HG02759 (cell line): Measurements from ENCODE around the gene NAE1.

Experiments used
- ATAC-seq: cut with Tn5 transposase; IDR thresholded peaks from one replicate; pipeline ENCODE4 v1.9.1; 2021; ENCODE audit warnings: mild to moderate bottlenecking, moderate library complexity; ENCODE audit not compliant: unreplicated experiment

Gene NAE1

DNA sequence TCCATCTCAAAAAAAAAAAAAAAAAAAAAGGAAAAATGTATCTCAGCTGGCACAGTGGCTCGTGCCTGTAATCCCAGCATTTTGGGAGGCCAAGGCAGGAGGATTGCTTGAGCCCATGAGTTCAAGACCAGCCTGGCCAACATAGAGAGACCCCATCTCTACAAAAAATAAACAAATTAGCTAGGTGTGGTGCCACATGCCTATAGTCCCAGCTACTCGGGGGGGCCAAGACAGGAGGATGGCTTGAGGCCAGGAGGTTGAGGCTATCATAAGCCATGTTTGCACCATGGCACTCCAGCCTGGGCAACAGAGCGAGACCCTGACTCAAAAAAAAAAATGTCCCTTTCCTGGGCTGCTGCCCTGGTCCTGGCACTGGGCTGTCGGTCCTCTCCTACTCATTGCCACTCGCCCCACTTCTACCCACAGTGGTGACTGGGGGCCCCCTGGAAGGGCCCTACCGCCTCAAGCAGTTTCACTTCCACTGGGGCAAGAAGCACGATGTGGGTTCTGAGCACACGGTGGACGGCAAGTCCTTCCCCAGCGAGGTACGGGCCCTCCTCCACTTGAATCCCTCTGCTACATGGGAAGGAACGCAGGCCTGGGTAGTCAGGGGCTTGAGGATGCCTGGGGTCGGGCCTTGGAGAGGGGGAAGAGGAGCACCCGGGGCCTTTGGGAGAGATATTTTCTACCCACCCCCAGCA lies 19.5 kb upstream of the NAE1 start:
- ATAC-seq, result no peak

DNA sequence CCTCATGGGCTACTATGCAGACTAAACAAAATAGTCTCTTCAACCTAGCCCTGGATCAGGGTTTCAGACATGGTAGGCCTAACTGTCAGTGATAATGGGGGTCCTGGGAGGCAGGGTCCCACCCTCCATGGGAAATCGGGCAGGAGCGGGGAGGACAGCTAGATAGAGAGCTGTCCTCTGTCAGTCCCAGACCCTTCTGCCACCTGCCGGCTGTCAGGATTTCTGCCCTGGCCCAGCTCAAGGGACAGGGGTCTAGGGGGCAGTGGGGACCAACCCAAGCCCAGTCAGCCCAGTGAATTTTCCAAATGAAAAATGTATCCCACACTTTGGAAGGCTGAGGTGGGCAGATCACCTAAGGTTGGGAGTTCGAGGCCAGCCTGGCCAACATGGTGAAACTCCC lies 18.8 kb upstream of the NAE1 start:
- ATAC-seq, result no peak

DNA sequence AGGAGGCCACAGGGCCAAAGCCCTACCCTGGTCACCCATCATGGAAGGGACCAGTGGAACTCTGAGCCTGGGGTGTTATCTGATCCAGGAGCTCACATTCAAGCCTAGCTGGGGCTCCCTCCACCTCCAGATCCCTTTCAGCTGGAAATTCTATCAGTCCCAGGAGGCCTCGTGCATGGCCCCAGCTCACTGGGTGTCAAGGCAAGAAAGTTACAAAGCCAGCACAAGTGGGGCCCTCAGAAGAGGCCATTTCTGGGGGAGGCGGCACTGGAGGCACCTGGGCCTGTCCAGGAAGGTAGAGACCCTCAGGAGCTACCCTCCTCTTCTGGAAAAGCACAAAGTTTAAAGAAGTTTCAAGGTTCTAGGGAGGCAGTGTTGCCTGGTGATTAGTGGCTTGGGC lies 18.2 kb upstream of the NAE1 start:
- no peak for ATAC-seq

DNA sequence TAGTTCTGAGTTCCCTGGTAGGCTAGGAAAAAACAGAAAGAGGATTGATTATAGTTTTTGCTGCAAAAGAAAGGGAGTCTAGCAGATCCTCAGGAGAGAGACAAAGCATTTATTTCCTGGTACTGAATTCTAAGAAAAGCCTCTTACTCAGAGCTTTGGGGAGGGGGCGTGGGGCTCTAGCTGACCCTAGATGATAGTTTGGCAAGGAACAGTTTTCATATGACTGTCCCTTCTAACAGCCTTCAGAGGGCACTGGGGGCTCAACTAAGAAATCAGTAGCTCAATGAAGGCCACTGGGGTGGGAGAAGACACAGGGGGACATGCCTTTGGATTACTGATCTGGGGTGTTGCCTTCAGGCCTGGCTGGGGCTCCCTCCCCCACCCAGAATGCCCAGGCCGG lies 17.4 kb upstream of the NAE1 start:
- no peak for ATAC-seq

DNA sequence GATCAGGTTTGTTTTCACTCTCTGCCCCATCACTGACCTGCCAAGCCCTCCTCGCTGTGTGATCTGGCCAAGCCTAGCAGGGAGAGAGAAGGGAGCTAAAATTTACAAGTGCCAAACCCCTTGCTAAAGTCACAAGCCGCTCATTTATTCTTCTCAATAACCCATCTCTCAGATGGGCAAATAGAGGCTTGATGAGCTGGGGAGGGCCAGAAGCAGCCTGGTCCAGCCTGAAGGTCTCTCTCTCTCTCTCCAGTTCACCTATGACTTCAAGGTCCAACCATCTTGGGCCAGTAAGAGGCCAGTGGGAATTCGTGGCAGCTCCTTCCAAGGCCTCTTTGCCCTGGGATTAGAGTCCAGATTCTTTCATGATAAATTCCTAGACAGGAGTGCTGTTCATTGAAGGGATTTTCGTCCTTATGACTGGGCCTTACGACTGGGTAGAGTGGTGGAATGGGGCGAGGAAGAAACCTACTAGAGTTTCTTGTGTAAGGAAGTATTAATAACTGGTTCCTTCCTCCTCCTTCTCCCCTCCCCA lies 16.8 kb upstream of the NAE1 start:
- ATAC-seq, result no peak

DNA sequence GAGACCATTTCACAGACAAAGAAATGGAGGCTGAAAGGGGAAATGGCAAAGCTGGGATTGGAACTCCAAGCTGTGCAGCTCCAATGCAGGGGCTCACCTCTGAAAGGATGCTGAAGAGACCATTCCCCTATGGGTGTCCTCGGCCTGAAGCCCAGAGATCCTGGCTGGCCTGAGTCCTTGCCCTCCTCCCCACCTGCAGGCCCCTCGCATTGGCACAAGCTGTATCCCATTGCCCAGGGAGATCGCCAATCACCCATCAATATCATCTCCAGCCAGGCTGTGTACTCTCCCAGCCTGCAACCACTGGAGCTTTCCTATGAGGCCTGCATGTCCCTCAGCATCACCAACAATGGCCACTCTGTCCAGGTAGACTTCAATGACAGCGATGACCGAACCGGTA lies 16.1 kb upstream of the NAE1 start:
- no peak for ATAC-seq

DNA sequence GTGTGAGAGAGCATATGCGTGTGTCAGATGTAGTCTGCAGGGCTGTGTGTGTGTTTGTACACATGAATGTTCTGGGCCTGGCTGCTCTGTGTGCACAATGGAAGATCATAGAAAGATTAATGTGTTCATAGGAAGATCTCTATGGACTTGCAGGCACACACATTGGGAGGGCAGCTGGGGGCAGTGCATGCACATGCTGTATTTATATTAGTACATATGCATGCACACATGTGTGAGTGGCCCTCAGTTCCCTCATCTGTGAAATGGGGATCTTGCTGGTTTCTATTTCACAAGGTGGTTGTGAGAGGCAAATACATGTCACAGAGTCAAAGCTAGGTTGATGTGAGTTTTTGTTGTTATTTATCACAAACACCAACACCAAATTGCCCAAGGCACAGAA lies 15.5 kb upstream of the NAE1 start:
- ATAC-seq, result no peak

DNA sequence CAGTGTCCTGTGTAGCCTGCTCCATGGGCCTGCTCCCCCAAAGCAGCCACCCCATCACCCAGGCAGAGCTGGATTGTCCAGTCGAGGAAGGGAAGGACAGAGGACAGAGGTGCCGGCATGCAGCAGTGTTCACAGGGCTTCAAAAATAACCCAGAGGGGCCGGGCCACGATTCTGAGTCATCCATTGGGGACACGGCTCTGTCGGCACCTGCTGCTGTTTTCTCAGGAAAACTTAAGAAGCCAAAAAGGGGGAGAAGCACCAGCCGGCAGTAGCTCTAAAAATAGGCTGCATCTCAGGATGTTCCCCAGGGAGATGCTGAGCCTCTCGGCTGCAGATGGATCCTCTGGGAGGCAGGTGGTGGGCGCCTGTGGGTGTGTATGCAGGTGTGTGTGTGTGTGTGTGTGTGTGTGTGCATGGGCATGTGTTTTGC lies 15.0 kb upstream of the NAE1 start:
- no peak for ATAC-seq

DNA sequence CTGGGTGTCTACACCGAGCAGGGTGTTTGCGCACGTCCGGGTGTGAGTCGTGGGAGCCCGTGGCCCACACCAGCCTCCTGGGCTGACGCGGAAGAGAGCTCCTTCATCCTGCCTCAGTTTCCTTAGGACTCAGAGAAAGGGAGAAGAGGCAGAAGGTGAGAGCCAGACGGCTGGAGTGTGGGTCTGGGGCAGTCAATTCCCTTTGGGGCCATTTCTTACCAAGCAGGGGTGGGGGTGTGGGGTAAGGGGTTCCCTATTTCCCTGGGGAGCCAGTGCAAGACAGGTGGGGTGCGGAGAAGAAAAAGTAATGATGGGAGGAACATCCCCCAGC lies 14.3 kb upstream of the NAE1 start:
- no peak for ATAC-seq

DNA sequence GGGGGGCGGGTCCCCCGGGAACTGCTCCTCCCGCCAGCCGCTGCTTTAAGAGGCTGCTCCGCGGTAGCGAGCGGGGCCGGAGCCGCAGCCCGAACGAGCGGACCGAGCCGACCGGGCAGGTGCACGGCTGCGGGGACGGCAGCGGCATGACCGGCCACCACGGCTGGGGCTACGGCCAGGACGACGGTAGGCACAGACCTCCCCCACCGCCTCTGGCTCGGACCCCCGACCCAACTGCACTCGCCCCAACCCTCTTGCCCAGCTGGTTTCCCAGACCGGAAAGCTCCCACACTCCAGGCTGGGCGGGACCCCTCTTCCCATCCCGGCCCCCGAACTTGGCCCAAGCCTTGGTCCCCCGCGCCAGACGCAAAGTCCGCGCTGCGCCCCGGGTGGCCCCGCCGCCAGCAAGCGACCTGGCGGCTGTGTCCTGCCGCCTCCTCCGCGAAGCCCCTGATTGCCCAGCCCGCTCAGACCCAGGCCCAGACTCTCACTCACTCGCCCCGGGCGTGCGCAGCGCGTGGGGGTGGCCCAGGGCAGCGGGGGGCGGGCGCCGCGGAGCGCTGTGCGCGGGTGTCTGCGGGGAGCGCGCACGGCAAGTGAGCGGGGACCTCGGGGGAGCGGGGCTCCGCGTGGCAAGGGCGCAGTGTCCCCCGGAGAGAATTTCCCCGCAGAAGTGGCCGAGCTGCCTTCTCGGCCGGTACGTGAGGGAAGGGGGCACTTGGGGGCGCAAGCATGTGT lies 13.7 kb upstream of the NAE1 start, which contains the start of gene CA7:
CA7 (plus strand) TSS at position 73 of the 738 bp plus-strand sequence; CDS start at position 147, 74 bp downstream.
- ATAC-seq, result no peak

DNA sequence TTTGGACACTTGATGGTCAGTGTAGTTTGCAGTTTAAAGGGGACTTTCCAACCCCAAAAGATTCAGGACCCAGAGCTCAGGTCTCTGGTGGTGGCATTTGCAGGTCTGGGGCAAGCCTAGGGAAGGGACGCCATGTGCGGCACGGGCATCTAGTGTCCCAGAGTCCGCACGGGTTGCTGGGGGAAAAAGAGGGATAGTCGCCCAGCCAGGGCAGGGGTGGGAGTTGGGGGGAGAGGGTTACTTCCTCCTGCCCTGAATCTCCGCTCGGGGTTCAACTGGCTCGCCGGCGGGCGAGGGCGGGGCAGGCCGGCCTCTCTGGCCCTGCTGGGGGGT lies 13.2 kb upstream of the NAE1 start:
- no peak for ATAC-seq

DNA sequence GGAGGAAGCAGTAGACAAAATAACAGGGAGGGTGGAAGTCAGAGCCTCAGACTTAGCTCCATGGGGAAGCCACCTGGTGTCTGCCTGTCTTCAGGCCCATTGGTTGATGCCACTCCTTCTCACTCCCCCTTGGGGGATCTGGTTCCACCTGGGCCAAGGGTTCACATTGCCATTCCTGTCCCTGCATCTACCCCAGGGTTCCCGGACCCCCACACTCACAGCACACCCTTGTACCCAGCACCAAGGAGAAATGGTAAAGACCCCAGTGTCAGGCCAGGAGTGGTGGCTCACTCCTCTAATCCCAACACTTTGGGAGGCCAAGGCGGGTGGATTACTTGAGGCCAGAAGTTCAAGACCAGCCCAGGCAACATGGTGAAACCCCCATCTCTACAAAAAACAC lies 12.4 kb upstream of the NAE1 start:
- ATAC-seq, result no peak

DNA sequence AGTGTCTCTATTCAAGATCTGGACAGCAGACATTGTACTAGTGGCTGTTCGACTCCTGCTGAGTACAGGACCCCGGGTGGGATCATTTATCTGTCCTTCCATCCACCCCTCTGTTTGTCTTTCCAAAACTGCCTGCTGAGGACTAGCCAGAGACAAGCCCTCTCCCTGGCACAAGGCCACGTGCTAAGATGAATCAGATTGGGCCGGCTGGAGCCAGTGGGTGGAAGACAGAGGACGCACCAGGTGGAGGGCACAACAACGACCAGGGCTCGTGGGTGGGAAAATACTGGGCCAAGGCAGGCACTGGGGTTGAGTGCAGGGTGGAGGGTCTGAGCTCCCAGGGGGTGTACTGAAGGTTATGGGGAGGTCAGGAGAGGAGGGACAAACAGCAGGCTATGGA lies 12.0 kb upstream of the NAE1 start:
- no peak for ATAC-seq

DNA sequence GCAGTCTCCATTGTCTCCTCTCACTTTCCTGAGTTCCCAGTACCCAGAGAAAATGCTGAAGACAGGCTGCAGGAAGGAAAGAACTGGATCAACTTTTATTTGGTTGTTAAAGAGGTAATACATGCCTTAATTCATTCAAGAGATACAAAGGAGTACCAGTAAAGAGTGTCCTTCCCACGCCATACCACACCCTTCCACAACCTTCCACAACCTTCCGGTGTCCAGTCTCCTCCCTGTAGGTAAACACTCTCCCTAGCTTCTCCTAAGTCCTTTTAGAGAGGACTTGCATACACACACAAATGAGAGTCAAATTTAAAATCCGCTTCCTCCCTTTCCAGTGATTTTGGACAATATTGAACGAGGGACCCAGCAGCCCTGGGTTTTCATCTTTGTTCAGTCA lies 10.6 kb upstream of the NAE1 start:
- no peak for ATAC-seq

DNA sequence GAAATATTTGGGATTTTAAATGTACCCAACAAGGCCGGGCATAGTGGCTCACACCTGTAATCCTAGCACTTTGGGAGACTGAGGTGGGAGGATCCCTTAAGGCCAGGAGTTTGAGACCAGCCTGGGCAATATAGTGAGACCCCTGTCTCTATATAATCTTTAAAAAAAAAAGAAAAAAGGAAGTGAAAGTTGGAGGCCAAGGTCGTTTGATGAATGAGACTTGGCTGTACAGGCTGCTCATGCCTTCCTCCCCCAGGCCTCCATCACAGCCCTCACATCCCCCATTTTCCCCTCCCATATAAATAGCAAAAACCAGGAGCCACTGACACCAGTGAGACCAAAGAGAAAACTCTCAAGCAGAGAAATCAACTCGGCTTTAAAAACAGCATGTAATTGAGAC lies 10.1 kb upstream of the NAE1 start:
- ATAC-seq, result no peak

DNA sequence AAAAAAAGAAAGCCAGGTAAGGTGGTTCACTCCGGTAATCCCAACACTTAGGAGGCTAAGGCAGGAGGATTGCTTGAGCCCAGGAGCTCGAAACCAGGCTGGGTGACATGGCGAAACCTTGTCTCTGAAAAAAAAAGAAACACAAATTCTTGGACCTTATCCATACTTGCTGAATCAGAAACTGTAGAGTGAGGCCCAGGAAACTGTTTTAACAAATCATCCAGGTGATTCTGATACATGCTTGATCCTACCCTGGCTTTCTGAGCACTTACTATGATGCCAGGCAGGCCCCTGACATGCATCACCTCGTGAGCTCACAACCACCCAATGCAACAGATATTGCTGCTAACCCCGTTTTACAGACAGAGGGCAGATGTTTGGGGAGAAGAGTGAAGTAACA lies 4.0 kb upstream of the NAE1 start:
- ATAC-seq, result no peak

DNA sequence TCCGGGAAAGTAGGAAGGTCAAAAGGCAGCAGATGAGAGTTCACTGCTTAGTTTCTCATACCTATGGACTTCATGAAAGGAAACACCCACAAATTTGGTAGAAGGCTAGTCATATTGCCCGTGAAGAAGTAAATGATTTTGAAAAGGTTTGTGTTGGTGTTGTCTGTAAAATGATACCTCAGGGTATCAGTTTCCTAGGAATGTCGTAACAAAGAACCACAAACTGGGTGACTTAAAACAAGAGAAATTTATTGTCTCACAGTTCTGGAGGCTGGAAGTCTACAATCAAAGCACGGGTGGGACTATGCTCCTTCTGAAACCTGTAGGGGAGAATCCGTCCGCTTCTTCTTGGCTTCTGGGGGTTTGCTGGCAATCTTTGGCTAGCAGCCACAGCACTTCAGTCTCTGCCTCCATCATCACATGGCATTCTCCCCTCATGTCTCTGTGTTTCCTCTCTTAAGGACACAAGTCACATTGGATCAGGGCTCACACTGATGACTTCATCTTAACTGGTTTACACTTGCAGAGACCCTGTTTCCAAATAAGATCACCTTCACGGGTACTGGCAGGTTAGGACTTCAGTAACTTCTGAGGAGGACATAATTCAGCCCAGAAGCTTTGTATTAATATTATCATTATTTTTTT lies 2.0 kb upstream of the NAE1 start:
- ATAC-seq, result no peak

DNA sequence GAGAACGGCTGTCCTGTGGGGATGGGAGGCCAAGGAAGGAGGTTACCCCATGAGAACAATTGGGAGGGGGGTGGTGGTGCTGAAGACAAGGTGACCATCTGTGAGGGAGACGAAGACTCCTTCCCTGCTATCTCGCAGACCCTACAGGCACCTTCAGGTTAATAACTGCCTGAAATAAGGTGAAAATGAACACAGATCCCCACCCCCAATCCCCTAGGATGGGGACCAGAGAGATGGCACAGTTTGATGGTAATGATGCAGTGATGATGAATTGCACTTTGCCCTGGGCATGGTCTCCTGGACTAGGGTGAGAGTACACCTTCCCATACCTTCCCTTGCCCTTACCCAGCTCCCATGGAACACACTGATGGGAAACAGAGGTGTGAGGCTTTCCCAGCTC lies 1.4 kb upstream of the NAE1 start:
- no peak for ATAC-seq

DNA sequence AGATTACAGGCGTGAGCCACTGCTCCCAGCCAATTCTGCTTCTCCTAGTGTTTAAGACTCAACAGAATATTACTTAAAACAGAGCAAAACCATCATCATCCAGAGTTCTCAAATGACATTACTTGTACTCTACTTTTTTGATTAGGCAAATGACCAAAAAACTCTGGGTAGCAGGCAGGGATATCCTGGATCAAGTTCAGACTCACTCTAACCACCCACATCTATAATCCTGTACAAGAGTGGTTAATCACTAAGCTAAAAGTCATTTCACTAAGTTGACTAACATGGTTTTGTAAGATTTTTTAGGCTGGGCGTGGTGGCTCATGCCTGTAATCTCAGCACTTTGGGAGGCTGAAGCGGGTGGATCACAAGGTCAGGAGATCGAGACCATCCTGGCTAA lies 6.8 kb downstream of the NAE1 start:
- no peak for ATAC-seq

DNA sequence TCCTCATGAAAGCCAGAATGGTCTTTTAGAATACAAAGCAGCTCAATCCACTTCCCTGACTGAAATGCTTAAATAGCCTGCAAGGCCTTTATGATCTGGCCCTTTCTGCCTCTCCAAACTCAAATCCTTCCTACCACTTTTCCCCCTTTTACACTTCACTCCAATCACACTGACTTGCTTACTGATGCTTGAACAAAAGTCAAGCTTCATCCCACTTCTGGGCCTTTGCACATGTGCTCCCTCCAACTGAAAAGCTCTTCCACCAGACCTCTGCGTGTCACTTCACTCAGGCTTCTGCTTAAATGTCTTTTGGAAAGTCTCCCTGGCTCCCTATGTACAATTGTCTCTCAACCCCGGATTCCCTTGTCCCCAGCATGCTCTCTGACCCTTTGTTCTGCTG lies 16.0 kb downstream of the NAE1 start:
- ATAC-seq, result no peak

DNA sequence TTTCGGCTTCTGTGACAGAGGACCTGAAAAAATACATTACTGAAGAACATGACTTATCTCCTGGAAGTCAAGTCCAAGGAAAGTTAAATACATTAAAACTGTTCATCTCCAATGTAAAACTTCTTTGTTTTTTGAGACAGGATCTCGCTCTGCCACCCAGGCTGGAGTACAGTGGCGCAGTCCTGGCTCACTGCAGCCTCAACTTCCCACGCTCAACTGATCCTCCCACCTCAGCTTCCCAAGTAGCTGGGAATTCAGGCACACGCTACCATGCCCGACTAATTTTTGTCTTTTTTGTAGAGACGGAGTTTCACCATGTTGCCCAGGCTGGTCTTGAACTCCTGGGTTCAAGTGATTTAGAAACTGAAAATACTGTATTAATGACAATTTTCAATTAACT lies 19.7 kb downstream of the NAE1 start:
- ATAC-seq, result no peak

DNA sequence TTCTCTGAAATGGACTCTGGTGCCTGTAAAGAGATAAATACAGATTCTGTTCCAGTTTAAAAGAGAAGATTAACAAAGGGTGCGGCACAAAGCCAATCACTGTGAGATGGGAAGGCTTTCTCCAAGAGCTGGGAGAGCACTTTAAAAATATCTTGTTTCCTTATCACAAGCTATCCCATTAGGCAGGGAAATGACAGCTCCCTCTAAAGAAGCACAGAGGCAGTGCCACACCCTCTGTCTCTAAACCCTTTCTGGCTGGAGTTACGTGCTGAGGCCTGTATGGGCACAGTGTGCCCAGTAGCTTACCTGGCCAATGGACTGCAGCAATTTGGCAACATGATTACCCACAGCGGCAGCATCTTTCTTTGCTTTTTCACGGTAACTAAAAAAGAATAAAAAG lies 20.4 kb downstream of the NAE1 start:
- ATAC-seq, result no peak
